ENCODE results near the gene NRXN3.

NRXN3 gene

DNA sequence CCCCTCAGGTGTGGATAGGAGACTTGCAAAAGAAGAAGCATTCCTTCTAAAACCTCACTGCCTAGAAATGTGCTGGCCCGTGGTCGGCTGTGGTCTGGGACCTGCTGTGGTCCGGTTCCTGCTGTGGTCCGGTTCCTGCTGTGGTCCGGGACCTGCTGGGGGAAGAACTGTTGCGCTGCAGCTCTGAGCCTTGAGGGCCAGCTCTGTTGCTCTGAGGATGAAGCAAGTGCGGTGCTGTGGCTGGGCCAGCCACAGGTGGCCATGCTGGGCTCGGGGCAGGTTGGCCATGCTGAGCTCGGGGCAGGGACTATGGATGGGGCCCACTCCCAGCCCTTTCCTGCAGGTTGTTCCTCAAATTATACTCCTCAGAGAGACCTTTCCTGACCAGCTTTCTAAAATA lies 5.2 kb downstream of the NRXN3 start:
- no peak for DNase-seq

DNA sequence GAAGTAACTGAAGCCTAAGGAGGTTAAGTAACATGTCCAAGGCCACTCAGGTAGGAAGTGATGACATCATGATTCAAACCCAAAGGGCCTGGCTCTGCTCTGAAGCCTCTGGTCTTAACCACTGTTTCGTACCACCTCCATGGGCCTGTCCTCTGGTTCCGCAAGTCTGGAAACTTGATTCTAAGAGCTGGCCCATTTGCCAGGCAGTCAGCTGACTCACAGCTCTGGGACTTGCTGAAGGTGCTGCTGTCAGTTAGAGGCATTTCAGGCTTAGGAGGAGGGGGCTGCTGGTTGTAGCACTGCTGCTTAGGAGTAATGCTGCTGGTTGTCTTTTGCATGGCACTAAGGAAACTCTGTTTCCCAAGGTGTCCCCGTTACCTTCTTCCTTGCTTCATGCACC lies 7.9 kb downstream of the NRXN3 start:
- no peak for DNase-seq

DNA sequence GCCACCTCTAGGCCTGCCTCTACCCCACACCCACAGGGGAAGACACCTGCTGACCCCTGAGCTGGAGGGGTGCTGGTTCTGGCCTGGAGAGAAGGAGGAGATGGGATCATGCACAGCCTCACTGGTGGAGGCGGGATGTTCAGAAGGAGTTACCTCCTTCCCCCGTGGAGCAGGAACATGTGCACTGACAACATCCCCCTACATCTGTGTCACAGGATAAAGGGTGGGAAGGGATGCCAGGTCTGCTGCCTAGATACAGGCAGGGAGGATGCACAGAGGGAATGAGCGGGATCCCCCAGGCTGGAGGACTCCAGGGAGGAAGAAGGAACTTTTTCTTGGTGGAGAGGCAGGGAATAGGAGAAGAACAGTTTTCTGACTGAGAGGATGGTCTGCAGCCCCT lies 8.8 kb downstream of the NRXN3 start:
- DNase-seq = no peak

DNA sequence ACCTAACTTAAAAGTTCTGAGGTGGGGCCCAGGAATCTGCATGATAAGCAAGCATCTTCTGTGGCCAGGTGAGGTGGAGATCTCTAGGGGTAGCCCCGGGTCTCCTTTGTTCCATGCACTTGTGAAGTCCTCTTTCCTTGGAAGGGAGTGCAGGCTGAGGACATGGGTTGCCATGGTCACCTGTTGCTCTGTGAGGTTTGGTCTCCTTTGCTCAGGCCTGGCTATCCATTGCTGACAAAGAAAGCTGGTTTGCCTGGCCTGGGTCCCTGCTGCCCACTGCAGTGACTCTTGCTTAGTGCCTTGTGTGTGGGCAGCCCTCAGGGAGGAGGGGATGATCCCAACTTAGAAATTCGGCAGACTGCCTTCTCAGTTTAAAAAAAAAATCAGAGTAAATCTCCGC lies 11.1 kb downstream of the NRXN3 start:
- no peak for DNase-seq

DNA sequence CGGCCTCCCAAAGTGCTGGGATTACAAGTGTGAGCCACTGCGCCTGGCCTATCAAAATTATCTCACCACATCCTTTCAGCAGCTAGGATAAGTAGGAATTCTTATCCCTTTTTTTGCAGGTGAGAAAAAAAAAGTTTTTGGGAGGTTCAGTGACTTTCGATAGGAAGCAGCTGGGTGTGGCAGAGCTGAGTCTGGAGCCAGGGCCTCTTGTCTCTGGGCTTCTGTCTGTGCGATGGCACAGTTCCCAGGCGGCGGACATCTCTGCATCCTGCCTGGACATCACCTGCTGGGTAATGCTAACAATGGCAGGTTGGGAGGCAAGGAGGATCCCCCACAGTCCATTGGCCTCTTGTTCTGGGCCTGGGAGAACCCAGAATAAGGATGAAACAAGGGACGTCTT lies 12.5 kb downstream of the NRXN3 start:
- DNase-seq = no peak

DNA sequence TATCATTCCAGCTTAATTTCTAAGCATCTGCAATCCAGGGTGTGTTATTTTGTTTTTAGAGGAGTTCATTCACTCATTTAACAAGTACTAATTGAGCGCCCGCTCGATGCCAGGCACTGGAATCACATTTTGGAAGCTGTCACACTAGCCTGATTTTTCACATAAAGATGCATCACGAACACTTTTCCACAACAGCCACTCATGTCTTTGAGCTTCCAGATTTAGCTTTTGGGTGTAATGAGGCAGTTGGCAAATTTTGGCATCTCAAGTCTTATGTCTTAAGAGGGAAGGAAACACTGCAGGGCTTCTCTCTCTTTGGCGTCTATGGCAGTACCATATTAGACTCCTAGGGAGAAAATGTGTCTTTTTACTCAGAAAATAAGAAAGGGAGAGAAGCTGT lies 14.0 kb downstream of the NRXN3 start:
- DNase-seq = no peak

DNA sequence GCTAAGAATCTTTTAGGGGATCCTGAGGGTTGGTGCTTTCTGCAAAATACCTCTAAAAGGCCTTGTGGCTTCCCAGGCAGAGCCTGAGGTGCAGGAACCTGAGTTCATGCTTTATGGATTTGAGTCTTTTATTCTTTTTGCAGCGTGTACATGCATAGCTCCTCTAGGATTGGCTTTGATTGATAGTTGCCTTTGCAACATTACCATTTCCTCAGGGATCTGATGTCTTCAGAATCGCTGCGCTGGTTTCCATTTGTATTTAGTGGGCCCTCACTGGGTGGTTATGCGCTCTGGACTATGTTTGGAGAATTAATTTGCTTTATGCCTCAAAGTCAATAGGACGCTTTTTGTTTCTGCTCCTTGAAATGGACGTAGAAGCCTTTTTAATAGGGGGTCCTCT lies 16.1 kb downstream of the NRXN3 start:
- no peak for DNase-seq

DNA sequence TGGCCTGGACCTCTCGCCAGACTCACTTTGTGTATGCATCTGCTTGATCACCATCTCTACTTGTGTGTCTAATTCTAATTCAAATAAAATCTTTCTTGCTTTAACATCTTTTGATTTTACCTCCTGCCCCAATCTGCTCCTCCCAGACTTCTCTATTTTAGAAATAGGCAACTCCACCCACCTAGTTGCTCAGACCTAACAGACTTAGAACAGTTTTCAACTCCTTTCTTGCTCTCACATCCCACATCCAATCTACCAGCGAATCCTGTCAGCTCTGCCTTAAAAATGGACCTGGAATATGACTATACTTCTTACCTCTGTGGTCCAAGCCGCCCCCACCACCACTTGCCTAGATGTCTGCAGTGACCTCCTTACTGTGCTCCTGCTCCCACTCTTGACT lies 18.7 kb downstream of the NRXN3 start:
- no peak for DNase-seq

DNA sequence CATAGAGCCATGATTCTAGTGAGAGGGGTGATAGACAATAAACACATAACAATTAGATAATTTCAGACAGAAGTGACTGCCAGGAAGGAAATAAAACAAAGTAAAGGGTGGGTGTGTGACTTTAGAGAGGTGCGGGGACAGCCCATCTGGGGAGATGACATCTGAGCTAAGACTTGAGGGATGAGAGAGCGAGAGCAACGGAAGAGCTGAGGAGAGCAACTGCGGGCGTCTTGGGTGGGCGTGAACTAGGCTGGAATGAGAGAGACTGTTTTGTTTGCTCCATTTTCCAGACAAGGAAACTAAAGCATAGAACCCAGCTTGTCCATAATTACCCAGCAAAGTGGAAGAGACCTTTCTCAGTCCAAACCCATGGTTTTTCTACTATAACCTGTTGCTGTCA lies 25.3 kb downstream of the NRXN3 start:
- no peak for DNase-seq

DNA sequence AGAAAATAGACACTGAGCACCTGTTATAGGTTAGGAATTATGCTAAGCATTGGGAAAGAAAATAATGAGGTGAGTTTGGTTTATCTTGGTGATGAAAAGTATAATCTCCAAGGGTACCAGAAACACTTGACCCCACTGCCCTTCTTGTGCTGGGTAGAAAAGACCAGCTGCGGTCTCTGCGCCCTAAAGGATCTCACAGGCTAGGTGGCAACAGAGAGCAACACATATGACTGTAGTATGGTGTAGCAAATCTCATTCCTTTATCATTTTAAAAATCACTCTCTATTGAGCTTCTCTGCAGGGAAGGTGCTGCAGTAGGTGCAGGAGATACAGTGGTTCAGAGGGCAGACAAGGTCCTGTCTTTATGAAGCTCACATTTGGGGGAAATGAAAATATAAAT lies 26.1 kb downstream of the NRXN3 start:
- DNase-seq = no peak

DNA sequence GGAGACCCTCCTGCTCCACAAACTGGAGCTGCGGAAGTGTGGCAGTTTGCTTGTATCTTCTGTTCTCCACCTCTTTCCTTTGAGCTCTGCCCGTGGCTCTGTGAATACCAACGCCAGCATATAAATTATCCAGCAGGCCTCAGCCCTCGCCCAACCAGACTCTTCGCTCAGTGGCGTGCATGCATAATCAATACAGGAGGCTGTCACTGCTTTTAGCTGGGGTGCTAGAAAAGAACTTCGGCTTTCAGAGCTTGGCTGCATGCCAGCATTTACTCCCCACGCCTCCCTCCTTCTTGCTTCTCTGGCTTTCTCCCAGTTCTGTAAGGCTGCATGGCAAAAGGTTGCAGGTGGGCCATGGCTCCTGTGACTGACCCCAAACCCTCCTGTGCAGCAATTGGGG lies 26.9 kb downstream of the NRXN3 start:
- DNase-seq = no peak

DNA sequence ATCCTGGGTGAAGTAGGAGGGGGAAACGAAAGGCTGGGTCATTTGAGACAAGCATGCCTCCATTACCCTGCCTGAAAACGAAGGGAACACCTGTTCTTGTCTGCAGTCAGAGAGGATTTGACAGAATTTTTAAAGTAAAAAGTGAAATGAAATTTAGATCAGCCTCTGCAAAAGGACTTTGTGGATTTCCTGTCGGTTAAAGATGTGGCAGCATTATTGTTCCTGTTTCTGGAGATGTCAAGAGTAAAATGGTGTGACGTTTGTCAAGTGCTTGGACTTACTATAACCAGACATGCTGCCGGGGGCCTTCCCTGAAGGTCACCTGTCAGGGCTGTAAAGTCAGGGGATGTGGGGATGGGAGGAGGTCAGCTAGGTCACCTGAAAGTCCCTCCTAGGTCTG lies 32.0 kb downstream of the NRXN3 start:
- no peak for DNase-seq

DNA sequence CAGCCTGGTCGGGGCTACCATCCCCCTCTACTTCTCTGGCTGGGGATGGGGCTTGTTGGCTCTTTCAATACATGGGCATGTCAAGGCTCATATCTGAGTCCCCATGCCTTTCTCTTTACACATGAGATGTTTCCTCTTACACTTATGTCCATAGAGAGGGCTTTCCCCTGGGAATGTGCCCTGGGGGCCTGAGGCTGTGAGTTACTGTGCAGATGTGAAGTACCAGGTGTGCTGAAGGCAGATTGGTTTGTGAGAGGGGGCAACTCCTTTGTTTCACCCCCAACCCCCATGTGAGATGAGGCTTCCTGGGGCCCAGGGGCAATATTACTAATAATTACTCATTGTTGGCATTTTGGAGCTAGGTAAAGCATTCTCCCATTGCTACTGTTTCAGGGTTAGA lies 32.8 kb downstream of the NRXN3 start:
- DNase-seq = no peak

DNA sequence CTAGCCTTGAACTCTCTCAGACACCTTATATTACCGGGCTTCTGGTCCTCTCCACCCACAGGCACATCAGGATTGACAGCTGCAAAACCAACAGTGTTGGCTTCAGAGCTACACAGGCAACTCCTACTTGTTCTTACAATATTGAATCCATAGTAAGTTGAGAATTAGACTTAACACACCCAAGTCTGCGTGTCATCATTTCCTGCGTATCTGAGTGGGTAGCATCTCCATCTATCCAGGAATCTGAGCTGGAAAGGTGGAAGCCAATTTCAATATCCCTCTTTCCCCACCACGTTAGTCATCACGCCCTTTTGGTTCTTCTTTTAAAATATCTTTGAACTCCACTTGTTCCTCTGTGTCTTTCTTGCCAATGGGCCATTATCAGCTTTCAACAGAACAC lies 37.2 kb downstream of the NRXN3 start:
- no peak for DNase-seq

DNA sequence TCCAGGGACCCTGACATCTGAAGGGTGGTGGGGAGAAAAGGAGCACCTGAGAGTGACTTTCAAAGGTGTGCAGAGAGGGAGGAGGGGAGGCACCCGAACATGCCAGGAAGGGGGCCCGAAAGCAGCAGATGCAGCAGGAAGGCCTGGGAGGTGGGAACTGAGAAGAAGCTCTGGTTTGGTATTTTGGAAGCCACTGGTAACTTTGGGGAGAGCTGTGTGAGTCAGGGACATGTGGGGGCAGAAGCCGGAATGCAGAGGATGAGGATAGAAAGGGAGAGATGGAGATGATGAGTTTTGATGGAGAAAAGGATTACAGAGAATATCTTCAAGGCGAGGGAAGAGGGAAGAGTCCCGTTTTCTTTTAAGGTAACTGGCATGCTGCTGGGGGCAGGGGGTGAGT lies 50.1 kb downstream of the NRXN3 start:
- no peak for DNase-seq

DNA sequence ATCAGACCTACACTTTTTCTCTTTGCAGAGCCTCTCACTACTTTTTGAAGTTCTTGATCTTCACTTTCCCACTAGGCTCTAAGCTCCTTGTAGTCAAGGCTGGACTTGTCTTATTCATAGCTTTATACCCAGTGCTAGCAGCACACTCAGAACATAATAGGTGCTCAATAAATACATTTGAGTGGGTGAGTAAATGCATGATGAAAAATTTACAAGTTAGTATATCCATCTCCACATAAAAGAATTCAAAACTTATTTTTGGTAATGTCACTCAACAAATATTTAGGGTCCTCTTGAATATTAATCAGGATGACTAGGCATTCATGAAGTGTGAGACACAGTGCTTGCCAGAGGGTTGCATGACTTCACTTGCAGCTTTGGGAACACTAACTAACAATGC lies 52.6 kb downstream of the NRXN3 start:
- no peak for DNase-seq

DNA sequence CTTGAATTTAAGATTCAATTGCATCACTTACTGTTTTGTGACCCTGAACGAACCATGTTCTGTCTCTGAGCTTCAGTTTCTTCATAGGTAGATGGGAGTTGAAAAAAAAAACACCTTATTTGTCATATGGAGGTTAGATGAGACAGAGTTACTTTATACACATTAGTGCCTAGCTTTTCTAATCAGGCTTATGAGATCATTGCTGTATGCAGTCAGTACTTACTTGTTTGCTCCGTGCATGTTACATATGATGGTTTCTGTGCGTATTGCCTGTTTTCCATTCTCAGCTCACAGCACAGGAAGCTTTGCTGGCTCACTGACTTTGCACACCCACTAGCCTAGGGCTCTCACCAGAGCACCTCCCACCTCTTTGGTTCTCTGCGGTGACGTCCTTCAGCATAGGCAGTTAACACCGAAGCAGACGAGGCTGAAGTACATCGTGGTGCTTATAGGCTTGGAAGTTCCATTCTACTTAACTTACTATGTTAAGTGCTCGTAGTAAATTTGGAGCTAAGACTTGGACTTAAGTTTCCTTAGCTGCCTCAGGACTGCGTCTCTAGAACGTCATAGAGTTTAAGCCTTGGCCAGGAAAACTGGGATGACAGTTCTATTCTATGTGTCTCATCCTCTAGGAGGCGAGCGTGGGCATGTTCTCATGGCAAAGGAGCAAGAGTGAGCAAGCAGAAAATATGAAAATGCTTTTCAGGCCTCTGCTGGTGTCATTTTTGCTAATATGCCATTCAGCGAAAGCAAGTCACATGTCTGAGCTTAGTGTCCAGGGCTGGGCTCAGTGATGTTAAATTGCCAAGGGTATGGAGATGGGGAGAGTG lies 57.3 kb downstream of the NRXN3 start:
- DNase-seq = no peak

DNA sequence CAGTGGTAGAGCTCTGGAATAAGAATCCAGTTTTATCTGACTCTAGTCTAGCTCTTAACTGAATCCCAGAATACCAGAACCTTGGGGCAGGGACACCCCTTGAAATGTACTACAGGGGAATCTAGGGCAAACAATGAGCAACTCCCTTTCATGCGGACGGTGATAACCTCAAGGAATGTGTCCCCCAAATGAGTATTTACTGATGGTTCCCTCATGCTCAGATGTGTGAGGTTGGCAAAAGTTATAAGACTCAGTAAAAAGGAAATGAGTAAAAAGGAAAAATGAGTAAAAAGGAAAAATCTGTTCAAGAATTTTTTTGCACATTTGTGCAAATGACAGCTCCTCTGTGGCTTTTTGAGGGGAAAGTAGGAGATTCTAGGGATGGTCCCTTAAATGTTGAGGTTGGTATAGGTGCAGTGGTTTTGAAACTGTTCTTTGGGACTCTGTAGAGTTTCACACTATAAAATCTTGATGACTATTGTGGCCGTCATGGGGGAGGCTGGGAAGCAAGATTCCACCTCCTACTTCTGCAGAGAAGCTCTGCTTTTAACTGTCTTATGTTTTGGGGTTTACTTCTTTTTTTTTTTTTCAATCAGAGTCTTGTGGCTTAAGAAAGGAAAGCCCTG lies 58.6 kb downstream of the NRXN3 start:
- DNase-seq = no peak

DNA sequence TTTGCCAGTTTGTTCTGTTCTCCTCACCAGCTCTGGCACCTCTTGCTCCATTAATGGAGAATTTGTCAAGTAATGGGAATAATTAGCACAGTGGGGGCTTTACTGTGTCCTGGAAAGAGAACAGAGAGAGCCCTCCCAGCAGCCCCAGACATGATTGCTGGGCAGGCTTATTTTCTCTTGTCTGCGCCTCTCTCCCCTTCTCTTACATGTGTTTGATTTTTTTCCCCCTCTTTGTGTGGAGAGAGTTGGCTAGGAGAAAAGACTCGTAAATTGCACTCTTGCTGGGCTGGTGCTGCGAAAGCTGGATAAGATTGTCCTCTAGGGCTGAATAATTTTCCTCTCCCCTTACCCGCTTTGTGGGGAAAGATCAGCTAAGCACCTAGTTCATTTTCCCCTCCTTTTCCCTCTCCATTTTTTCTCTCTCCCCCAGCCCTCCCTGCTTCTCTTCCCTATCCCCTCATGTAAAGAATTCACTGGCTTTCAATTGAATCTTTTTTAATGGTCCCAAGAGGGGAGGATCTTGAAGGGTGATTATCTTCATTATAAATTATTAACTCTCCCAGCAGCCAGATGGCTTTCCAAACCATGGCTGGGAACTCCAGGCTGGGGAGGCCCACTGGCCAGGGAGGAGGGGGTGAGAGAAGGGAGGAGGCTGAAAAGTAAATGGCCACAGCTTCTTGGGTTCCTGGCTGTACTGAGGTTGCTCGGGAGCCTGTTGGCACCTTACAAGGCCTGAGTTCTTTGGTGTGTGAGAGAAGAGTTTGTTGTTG lies 62.2 kb downstream of the NRXN3 start:
- no peak for DNase-seq

DNA sequence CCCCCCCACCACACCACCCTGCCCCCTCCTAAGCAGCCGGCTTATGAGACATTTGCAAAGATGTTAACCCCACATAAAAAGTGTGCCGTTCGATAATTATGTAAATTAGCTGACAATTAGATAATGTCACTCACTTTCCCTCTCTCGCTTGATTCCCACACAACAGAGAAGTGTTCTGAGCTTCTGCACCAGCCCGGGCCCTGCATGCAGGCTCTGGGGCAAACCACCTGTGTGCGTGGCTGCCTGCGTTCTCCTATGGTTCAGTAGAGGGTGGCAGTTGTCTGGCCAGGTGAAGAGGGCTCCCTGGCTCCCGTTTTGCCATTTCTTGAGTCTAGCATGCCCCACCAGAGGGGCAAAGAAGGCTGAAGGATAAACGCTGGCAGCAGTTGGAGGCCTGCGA lies 68.0 kb downstream of the NRXN3 start:
- DNase-seq = no peak

DNA sequence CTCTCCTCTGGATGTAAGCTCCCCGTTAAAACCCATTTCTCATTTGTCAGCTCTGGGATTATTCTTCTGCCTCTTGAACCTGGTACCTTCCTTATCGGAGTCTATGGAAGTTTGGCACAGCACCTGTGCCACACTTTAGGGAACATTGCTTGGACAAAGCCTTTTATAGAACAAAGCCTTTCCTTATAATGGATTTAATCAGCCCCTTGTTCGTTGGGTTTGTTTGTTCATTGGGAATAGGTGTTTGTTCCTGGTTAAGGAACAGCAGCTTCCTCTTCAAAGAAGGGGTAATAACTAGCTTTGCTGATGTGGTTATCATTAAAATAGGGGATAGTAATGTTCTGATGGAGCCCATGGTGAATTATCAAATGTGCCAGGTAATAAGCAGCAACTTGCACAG lies 70.4 kb downstream of the NRXN3 start:
- no peak for DNase-seq

DNA sequence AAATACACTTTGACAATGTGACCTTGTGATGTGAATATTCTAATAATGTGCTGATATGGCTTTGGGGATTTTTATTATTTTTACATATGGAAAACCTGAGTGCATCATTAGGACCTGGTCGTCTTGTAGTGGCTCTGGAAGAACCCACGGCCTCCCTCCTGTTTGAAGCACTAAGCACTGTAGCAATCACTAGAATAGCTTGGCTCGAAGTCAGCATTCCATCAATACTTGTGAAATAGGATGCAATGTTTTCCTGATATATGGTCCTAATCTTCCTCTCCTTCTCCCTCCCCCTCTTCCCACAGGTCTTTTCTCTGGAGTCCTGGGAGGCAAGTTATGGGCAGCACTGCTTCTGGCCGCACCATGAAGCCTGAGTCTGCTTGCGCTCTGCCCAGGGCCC lies 71.9 kb downstream of the NRXN3 start:
- no peak for DNase-seq

DNA sequence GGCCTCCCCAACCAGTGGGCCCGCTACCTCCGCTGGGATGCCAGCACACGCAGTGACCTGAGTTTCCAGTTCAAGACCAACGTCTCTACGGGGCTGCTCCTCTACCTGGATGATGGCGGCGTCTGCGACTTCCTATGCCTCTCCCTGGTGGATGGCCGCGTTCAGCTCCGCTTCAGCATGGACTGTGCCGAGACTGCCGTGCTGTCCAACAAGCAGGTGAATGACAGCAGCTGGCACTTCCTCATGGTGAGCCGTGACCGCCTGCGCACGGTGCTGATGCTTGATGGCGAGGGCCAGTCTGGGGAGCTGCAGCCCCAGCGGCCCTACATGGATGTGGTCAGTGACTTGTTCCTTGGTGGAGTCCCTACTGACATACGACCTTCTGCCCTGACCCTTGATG lies 73.0 kb downstream of the NRXN3 start:
- DNase-seq = no peak

DNA sequence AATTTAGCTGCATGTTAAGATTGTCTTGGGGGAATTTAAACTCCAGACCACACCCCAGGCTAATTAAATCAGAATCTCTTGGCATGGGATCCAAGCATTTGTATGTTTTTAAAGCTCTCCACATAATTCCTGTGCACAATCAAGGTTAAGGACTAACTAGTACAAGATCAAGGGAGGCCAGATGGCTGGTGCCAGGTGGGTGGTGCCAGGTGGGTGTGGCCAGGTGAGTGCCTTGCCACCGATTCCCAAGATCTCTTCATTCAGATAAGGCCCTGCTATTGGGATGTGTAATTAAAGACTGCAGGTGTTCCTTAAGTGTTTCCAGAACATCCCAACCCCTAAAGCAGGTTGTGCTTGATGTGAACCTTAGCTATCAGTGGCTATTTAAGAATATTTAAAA lies 75.1 kb downstream of the NRXN3 start:
- no peak for DNase-seq
